ENCODE measurements around the gene DUSP8. TPM values are rescaled to one million over a fixed set of nuclear protein-coding genes. Genes with fewer than 3 reads are reported as not detected.

The DUSP8 gene
- total RNA-seq, 1 experiment from 2014 or later: 4.4 TPM

- H3T11ph ChIP-seq (ENCODE audit: low read length): no peak overlapping the region
- Mint-ChIP-seq H3K36me3 (ENCODE audit: insufficient read depth in 1 of 3, low read depth in 3 of 3) (no peaks in the 10 kb centered on the region), H3K27ac (no peak overlapping the region), H3K9me3 (no peaks in the 10 kb centered on the region; a peak in 1 of 5 replicates), H3K4me1 (peaks cover 25 to 43% of the 10 kb centered on the region in 2 experiments), H3K27me3 (ENCODE audit: low read depth) (peaks cover 68% of the 10 kb centered on the region), H3K4me3 (no peak overlapping the region)
- H2AK5ac ChIP-seq (ENCODE audit: insufficient read length, low read length): no peak overlapping the region
- no peak for TF ChIP-seq CTCF (conservative IDR thresholded peaks at IDR 0.05)
- H3K56ac ChIP-seq (ENCODE audit: insufficient read length, low read depth, low read length): no peak overlapping the region
- peaks cover 22% of the 10 kb centered on the region for H3K23me2 ChIP-seq (ENCODE audit: insufficient read length, low read depth, low read length, poor library complexity, severe bottlenecking)
- no peak overlapping the region for H3K4me2 ChIP-seq (ENCODE audit: insufficient read depth, insufficient read length, low read length)
- H3K9me3 ChIP-seq (ENCODE audit: control insufficient read depth, low read depth, low read length): no peaks in the 10 kb centered on the region
- H2BK5ac ChIP-seq (ENCODE audit: insufficient read length, low read length): no peak overlapping the region
- H2BK15ac ChIP-seq (ENCODE audit: low read depth, low read length): no peak overlapping the region
- no peak overlapping the region for H2BK12ac ChIP-seq (ENCODE audit: insufficient read length, low read depth, low read length)
- no peak overlapping the region for H2AFZ ChIP-seq (ENCODE audit: low read length)
- H3K27me3 ChIP-seq (ENCODE audit: insufficient read depth, low read length): peaks cover 19% of the 10 kb centered on the region
- no peaks in the 10 kb centered on the region for H4K20me1 ChIP-seq (ENCODE audit: control insufficient read depth, insufficient read depth, insufficient read length)
- no peaks in the 10 kb centered on the region for H3K79me2 ChIP-seq (ENCODE audit: insufficient read depth, low read length)
- no peak overlapping the region for H2BK120ac ChIP-seq (ENCODE audit: low read depth, low read length, poor library complexity, severe bottlenecking)
- no peaks in the 10 kb centered on the region for H3K4me1 ChIP-seq (ENCODE audit: insufficient read depth, low read length)
- H3K4ac ChIP-seq (ENCODE audit: low read depth, low read length): no peak overlapping the region
- H2BK20ac ChIP-seq (ENCODE audit: low read depth, low read length, poor library complexity, severe bottlenecking): no peak overlapping the region
- H3K18ac ChIP-seq (ENCODE audit: insufficient read length, low read depth, low read length): no peak overlapping the region
- no CpG with 5 or more reads among the region's 91 CpGs for WGBS (ENCODE audit: extremely low coverage, insufficient read length, low lambda C conversion rate)
- no peak overlapping the region for H4K5ac ChIP-seq (ENCODE audit: insufficient read length, low read depth, low read length)
- H4K8ac ChIP-seq (replicated peaks; ENCODE audit: insufficient read length, low read depth, low read length): no peak overlapping the region
- H3K27ac ChIP-seq (ENCODE audit: insufficient read length, low read depth, low read length): no peak overlapping the region
- H3K14ac ChIP-seq (ENCODE audit: insufficient read depth, low read length): no peak overlapping the region
- no peak for DNase-seq
- H3K79me1 ChIP-seq (ENCODE audit: insufficient read depth, low read depth, low read length, poor library complexity, severe bottlenecking): no peaks in the 10 kb centered on the region
- no peak overlapping the region for H4K91ac ChIP-seq (ENCODE audit: insufficient read length, low read depth, low read length)
- no peak overlapping the region for H3K9ac ChIP-seq (ENCODE audit: extremely low read depth, insufficient read length, low read length)
- no peak overlapping the region for H3K23ac ChIP-seq (ENCODE audit: insufficient read length, low read depth, low read length)
These were observed 293 bp downstream of the DUSP8 start for GRCh38 chr11:1571760-1572196.
